Measurements from ENCODE around the gene FOXI3.
"Not testable (repeated sequence)": the region's sequence is repeated elsewhere in the genome, so short reads cannot be mapped to it uniquely, and the experiment has no call there.

Gene FOXI3

DNA sequence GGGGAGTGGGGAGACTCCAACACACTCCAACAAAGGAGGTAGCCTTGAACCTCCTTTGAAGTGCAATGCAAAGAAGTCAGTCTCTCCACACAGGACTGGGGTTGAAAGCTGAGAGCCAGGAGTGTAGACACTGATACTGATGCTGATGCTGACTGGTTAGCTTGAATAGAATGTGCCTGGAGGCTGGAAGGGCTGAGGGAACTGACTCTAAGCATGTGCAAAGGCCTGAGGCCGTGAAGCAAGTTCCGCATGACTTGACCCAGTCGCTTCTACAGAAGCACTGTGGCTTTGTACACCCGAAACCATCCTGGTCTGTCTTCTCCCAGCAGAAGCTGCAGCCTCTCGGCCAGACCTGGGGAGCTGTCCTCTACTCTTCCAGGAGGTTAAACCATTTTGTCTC, 10.4 kb downstream of the FOXI3 start:
- no peak for DNase-seq (ENCODE audit: low spot score)

DNA sequence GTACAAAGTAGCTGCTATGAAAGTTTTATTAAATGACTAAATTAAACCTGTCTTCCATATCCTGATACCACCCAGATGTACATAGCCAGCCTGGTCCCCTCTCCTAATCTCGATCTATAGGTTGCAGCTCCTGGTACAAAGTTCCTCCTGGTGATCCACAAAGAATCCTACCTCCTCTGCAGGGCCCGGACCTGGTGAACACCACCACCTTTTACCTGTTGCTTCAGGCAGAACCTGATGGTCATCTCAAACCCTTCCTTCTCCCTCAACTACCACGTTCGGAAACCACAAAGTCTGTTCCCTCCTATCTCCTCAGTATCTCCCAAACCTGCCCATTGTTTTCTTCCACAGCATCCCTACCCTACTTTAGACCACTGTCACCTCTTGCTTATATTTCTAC, 15.5 kb downstream of the FOXI3 start:
- DNase-seq (ENCODE audit: low spot score): no peak

GRCh38 chr2:88429929-88430328, 22.6 kb downstream of the FOXI3 start:
- DNase-seq (ENCODE audit: low spot score): no peak

DNA sequence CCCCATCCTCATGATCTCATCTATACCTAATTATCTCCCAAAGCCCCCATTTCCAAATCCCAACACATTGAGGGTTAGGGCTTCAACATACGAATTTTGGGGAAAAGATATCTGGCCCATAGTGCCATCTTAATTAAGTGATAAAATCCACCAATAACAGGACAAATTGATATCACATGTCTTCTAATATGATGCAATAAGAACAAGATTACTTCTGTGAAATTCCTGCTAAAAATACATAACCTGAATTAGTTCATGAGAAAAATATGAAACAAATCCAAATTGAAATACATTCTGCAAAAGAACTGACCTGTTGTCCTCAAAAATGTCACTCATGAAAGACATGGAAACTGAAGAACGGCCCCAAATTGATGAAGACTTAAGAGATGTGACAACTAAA, 28.8 kb downstream of the FOXI3 start:
- DNase-seq (ENCODE audit: low spot score): no peak

DNA sequence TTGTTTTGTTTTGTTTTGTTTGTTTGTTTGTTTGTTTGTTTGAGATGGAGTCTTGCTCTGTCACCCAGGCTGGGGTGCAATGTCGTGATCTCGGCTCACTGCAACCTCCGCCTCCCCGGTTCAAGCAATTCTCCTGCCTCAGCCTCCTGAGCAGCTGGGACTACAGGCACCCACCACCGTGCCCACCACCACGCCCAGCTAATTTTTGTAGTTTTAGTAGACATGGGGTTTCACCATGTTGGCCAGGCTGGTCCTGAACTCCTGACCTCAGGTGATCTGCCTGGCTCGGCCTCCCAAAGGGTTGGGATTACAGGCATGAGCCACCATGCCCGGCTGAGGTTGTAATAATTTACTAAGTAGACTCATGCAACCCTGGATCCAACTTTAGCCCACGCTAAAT, 33.4 kb downstream of the FOXI3 start:
- DNase-seq (ENCODE audit: low spot score): not testable (repeated sequence)

- no peak for DNase-seq (ENCODE audit: low spot score)
Measured at GRCh38 chr2:88416016-88416663, 36.4 kb downstream of the FOXI3 start.

DNA sequence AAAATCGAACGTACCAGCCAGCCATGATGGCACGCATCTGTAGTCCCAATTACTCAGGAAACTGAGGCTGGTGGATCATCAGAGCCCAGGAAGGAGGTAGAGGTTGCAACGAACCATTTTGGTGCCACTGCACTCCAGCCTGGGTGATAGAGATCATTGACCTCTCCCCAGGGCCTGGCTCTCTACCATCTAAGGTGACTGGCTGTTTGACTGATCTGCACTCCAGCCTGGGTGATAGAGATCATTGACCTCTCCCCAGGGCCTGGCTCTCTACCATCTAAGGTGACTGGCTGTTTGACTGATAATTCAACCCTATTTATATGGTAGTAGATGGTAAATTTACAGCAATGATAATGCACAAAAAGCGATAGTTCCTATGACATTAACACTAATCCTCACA, 43.6 kb downstream of the FOXI3 start:
- DNase-seq (ENCODE audit: low spot score): not testable (repeated sequence)

- no peak for DNase-seq (ENCODE audit: low spot score)
Measured at GRCh38 chr2:88400037-88400767, 52.3 kb downstream of the FOXI3 start.

DNA sequence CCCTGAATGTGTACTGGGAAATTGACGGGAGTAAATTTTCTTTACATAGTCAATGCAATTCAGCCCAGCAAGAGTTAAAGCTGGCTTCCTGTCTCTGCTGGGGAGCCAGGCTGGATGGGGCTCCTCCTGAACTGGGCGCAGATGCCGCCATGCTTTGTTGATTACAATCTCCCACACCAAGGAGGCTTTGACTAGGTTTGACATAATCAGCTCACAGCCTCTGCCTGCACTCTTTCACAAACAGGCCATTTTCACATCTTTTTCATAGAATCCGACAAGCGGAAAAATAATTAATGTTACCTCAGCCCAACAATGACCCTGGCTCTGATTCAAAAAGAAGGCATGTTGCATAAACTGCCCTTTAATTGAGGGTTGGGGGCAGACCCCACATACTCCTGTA, 54.3 kb downstream of the FOXI3 start:
- no peak for DNase-seq (ENCODE audit: low spot score)
